GM12801 (cell line): ENCODE results near the gene MAP4K2.

Source experiments
- CTCF ChIP-seq: IDR thresholded peaks from one replicate; pipeline ENCODE4 v1.5.1; 2011; ENCODE audit warnings: control low read depth; ENCODE audit not compliant: insufficient read length; ENCODE audit errors: extremely low read depth

The MAP4K2 gene

GRCh38 chr11:64750361-64751054, 52.5 kb downstream of the MAP4K2 start:
- TF ChIP-seq CTCF: no peak

GRCh38 chr11:64747961-64748665, 54.9 kb downstream of the MAP4K2 start:
- TF ChIP-seq CTCF: no peak

GRCh38 chr11:64746486-64746885, 56.5 kb downstream of the MAP4K2 start:
- no peak for TF ChIP-seq CTCF

- TF ChIP-seq CTCF: no peak
These were observed 57.3 kb downstream of the MAP4K2 start for GRCh38 chr11:64745521-64746328.

GRCh38 chr11:64745189-64745520, 57.9 kb downstream of the MAP4K2 start:
- no peak for TF ChIP-seq CTCF

- no peak for TF ChIP-seq CTCF
These were observed 58.3 kb downstream of the MAP4K2 start for GRCh38 chr11:64744544-64745188.
